GM12892 (cell line): Measurements from ENCODE around the gene PSMB7.

Source experiments
- POLR2A ChIP-seq: IDR thresholded peaks from 2 replicates; pipeline ENCODE4 v1.6.1; 2011; ENCODE audit warnings: low read depth, low read length, control low read depth
- TAF1 ChIP-seq: IDR thresholded peaks from 2 replicates; pipeline ENCODE4 v1.6.1; 2011; ENCODE audit warnings: low read depth, mild to moderate bottlenecking, control low read depth, low read length, borderline replicate concordance

- TF ChIP-seq TAF1, result no peak
- TF ChIP-seq POLR2A, result no peak
These were observed 59.1 kb downstream of the PSMB7 start for GRCh38 chr9:124355941-124356744.
